ENCODE results near the gene PGP. TPM values are rescaled to one million over a fixed set of nuclear protein-coding genes. Genes with fewer than 3 reads are reported as not detected.

The PGP gene
- total RNA-seq, 1 donor from 2014 or later = 31.5 TPM

DNA sequence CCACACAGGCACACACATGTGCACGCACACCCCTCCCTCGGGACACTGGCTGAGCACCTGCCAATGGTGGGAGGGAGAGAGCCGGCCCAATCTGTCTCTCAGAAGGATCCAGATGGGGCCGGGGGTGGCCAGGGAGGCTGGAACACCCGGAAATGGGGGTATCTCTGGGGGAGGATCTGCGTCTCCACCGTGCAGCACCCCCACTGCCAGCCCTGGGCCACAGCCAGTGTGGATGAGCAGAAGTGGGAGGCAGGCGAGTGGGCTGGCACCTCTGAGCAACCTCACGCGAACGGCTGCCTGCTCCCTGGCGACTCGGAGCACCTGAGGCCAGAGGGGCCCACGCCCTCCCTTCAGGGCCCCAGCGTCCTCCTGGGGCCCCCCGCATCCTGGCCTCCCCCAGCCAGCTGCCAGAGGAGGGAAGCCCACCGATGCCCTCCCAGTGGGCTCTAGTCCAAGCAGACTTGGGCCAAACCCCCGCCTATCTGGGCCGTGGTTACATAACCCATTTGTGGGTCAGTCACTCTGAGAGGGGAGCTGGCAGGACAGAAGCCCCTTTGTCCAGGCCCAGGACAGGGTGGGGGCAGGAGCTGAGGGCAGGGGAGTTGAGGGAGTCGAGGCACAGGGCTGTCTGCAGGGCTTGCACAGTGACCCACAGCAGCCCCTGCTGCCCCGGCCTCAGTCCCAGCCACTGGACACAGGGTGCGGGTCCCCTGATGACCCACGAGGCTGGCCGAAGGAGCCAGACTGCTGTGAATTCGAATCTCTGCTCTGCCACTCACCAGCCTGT, 23.8 kb downstream of the PGP start:
- no peaks in the 10 kb centered on the region for H3K36me3 Mint-ChIP-seq (ENCODE audit: low read depth, unreplicated experiment)
- no peaks in the 10 kb centered on the region for H3K4me1 Mint-ChIP-seq (ENCODE audit: unreplicated experiment)
- no peak for DNase-seq (ENCODE audit: low spot score)
- H3K27me3 Mint-ChIP-seq (ENCODE audit: unreplicated experiment) = peaks cover 20% of the 10 kb centered on the region
- H3K9me3 Mint-ChIP-seq (ENCODE audit: unreplicated experiment) = no peaks in the 10 kb centered on the region
- H3K4me3 Mint-ChIP-seq (ENCODE audit: unreplicated experiment) = no peak overlapping the region
- TF ChIP-seq, protein P1, sequence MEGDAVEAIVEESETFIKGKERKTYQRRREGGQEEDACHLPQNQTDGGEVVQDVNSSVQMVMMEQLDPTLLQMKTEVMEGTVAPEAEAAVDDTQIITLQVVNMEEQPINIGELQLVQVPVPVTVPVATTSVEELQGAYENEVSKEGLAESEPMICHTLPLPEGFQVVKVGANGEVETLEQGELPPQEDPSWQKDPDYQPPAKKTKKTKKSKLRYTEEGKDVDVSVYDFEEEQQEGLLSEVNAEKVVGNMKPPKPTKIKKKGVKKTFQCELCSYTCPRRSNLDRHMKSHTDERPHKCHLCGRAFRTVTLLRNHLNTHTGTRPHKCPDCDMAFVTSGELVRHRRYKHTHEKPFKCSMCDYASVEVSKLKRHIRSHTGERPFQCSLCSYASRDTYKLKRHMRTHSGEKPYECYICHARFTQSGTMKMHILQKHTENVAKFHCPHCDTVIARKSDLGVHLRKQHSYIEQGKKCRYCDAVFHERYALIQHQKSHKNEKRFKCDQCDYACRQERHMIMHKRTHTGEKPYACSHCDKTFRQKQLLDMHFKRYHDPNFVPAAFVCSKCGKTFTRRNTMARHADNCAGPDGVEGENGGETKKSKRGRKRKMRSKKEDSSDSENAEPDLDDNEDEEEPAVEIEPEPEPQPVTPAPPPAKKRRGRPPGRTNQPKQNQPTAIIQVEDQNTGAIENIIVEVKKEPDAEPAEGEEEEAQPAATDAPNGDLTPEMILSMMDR (IDR thresholded peaks at IDR 0.05; ENCODE audit: unreplicated experiment) = no peak
- no peak overlapping the region for H3K27ac Mint-ChIP-seq (ENCODE audit: unreplicated experiment)

DNA sequence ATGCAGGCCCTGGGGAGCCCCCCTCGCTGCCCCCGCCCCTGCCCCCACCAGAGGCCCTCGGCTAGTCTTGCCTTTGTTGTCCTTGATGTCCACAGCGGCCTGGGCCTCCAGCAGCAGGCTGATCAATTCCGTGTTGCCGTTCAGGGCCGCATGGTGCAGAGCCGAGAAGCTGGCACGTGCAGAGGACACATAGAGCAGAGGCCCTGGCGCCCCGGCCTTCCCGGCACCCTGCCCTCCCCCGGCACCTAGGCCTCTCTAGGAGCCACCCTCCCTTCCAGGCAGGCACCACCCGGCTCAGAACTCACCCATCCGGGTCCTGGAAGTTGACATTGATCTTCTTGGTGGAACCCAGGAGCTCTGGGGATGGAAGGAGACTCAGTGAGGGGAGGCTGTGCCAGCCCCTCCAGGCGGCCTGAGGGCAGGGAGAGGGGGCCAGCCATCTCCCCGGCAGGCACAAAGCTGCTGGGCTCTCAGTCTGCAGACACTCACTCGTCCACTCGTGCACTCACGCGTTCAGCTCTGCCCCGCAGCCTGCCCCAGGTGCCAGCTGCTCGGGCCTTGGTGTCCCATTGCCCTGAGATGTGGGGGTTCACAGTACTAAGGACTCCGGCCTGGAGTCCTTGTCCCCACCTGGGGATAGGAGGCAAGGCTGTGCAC, 24.5 kb downstream of the PGP start:
- no peak for DNase-seq (ENCODE audit: low spot score)
- no peaks in the 10 kb centered on the region for H3K36me3 Mint-ChIP-seq (ENCODE audit: low read depth, unreplicated experiment)
- peaks cover 20% of the 10 kb centered on the region for H3K27me3 Mint-ChIP-seq (ENCODE audit: unreplicated experiment)
- H3K4me1 Mint-ChIP-seq (ENCODE audit: unreplicated experiment) = no peaks in the 10 kb centered on the region
- H3K9me3 Mint-ChIP-seq (ENCODE audit: unreplicated experiment) = no peaks in the 10 kb centered on the region
- TF ChIP-seq, protein P1 (IDR thresholded peaks at IDR 0.05; ENCODE audit: unreplicated experiment) = no peak
- H3K4me3 Mint-ChIP-seq (ENCODE audit: unreplicated experiment) = no peak overlapping the region
- H3K27ac Mint-ChIP-seq (ENCODE audit: unreplicated experiment) = no peak overlapping the region

DNA sequence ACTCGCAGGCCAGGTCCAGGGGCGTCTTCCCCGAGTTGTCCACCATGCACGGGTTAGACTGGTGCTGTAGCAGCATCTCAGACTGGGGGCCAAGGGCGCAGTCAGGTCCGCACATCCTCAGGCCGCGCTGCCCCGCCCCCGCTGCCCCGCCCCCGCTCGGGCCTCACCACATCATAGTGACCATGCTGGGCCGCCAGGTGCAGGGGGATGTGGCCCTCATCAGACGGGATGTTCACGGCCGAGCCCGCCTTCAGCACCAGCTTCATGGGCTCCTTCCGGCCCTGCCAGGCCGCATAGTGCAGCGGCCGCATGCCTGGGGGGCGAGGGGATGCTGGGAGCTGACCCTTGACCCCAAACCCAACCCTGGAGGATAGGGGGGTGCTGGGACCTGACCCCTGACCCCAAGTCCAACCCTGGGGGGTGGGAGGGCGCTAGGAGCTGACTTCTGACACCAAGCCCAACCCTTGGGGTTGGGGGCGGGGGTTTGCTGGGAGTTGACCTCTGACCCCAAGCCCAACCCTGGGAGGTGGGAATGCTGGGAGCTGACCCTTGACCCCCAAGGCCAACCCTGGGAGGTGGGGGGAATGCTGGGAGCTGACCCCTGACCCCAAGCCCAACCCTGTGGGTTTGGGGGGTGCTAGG, 25.3 kb downstream of the PGP start:
- H3K27me3 Mint-ChIP-seq (ENCODE audit: unreplicated experiment) = peaks cover 16% of the 10 kb centered on the region
- no peaks in the 10 kb centered on the region for H3K36me3 Mint-ChIP-seq (ENCODE audit: low read depth, unreplicated experiment)
- no peaks in the 10 kb centered on the region for H3K4me1 Mint-ChIP-seq (ENCODE audit: unreplicated experiment)
- TF ChIP-seq, protein P1 (IDR thresholded peaks at IDR 0.05; ENCODE audit: unreplicated experiment) = no peak
- H3K4me3 Mint-ChIP-seq (ENCODE audit: unreplicated experiment) = no peak overlapping the region
- no peak for DNase-seq (ENCODE audit: low spot score)
- H3K9me3 Mint-ChIP-seq (ENCODE audit: unreplicated experiment) = no peaks in the 10 kb centered on the region
- no peak overlapping the region for H3K27ac Mint-ChIP-seq (ENCODE audit: unreplicated experiment)

DNA sequence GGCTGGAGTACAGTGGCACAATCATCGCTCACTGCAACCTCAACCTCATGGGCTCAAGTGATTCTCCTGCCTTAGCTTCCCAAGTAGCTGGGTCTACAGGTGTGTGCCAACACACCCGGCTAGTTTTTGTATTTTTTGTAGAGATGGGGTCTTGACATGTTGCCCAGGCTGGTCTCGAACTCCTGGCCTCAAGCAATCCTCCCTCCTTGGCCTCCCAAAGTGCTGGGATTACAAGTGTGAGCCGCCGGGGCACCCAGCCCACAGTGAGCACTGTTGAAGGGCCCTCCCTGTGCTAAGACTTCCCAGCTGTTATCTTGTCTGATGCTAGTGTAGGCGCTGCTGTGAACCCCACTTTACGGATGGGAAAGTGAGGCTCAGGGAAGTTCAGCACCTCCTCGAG, 26.2 kb downstream of the PGP start:
- peaks cover 16% of the 10 kb centered on the region for H3K27me3 Mint-ChIP-seq (ENCODE audit: unreplicated experiment)
- TF ChIP-seq, protein P1 (IDR thresholded peaks at IDR 0.05; ENCODE audit: unreplicated experiment) = no peak
- H3K4me1 Mint-ChIP-seq (ENCODE audit: unreplicated experiment) = no peaks in the 10 kb centered on the region
- H3K36me3 Mint-ChIP-seq (ENCODE audit: low read depth, unreplicated experiment) = no peaks in the 10 kb centered on the region
- H3K9me3 Mint-ChIP-seq (ENCODE audit: unreplicated experiment) = no peaks in the 10 kb centered on the region
- no peak overlapping the region for H3K27ac Mint-ChIP-seq (ENCODE audit: unreplicated experiment)
- no peak overlapping the region for H3K4me3 Mint-ChIP-seq (ENCODE audit: unreplicated experiment)
- DNase-seq (ENCODE audit: low spot score) = no peak

Measured in endothelial cell (in vitro differentiated cells).